Colonic mucosa (tissue), 4 donors: Measurements from ENCODE around the gene NTSR1. TPM values are rescaled to one million over a fixed set of nuclear protein-coding genes. Genes with fewer than 3 reads are reported as not detected.

Source experiments
- DNase-seq: peaks from one replicate; pipeline ENCODE4 v3.0.0-alpha.2; 2020
- H3K27ac ChIP-seq: fragments of 200-600 bp; one replicate; pipeline ENCODE4 v1.8.0; 2021
- H3K27me3 ChIP-seq: fragments of 200-600 bp; one replicate; pipeline ENCODE4 v1.8.0; 2021
- H3K36me3 ChIP-seq: fragments of 200-600 bp; one replicate; pipeline ENCODE4 v1.8.0; 2021
- H3K4me1 ChIP-seq: fragments of 200-600 bp; one replicate; pipeline ENCODE4 v1.8.0; 2021; ENCODE audit warnings: mild to moderate bottlenecking
- H3K4me3 ChIP-seq: fragments of 200-600 bp; one replicate; pipeline ENCODE4 v1.8.0; 2021
- H3K9ac ChIP-seq, 2 donors: one replicate each; pipeline ENCODE4 v1.7.0; 2013; ENCODE audit warnings: control low read depth in 2 of 2, low read depth in 2 of 2, low read length in 2 of 2
- H3K9me3 ChIP-seq: fragments of 200-600 bp; one replicate; pipeline ENCODE4 v1.8.0; 2021
- CTCF ChIP-seq: fragments of 200-600 bp; IDR thresholded peaks from one replicate; pipeline ENCODE4 v1.8.0; 2022; ENCODE audit warnings: antibody characterized with exemption, mild to moderate bottlenecking
- intact Hi-C: fragments of 100-400 bp; cut with DNase I; formaldehyde crosslinking; loops from one replicate; pipeline ENCODE4 v1.14.1; 2022
- total RNA-seq, 2 donors: library from RNA; stranded (reverse); fragmentation: NEBNext Ultra II Directional in 1 of 2; extraction: Animal tissue kit (Norgen Biotek cat#: 25700) in 1 of 2; gene quantifications; one replicate each; pipeline ENCODE4 v1.2.1, GENCODE V29; 2021
- donor health status: healthy.
- donor health status: DM: no; HTN: no; CAD: no.
- donor health status: DM: no; HTN: no; CAD: no.

Gene NTSR1
- total RNA-seq, 2 donors from 2014 or later = 0.05 to 2.9 TPM

GRCh38 chr20:62665826-62666735 lies 42.6 kb upstream of the NTSR1 start:
- peak; percentile 44 for DNase-seq
- H3K9me3 ChIP-seq = no peaks in the 10 kb centered on the region
- peak overlapping the region; percentile 76 for H3K27ac ChIP-seq
- TF ChIP-seq CTCF = no peak
- H3K4me3 ChIP-seq = no peak overlapping the region
- H3K27me3 ChIP-seq = no peaks in the 10 kb centered on the region
- no peaks in the 10 kb centered on the region for H3K36me3 ChIP-seq
- peaks cover 13% of the 10 kb centered on the region for H3K4me1 ChIP-seq
- intact Hi-C loops = loop anchor here (5.0 kb wide), 1 partner anchor 141 kb away; no protein-coding TSS in a partner anchor
- H3K9ac ChIP-seq = peak overlapping the region; percentile 50 to 70

- TF ChIP-seq CTCF = no peak
- Histone ChIP-seq H3K27ac (peak overlapping the region; percentile 76), H3K27me3 (no peaks in the 10 kb centered on the region), H3K36me3 (no peaks in the 10 kb centered on the region), H3K4me1 (peaks cover 13% of the 10 kb centered on the region), H3K9me3 (no peaks in the 10 kb centered on the region), H3K9ac (peak overlapping the region; percentile 50 to 70), H3K4me3 (no peak overlapping the region)
- peak; percentile 93 for DNase-seq
- intact Hi-C loops = loop anchor here (5.0 kb wide), 1 partner anchor 140 kb away; no protein-coding TSS in a partner anchor
These were observed 41.7 kb upstream of the NTSR1 start for GRCh38 chr20:62666736-62667529.

- Histone ChIP-seq H3K9me3 (no peaks in the 10 kb centered on the region), H3K36me3 (no peaks in the 10 kb centered on the region), H3K4me3 (no peak overlapping the region), H3K27me3 (no peaks in the 10 kb centered on the region), H3K4me1 (peaks cover 13% of the 10 kb centered on the region), H3K9ac (peak overlapping the region; percentile 16 to 70), H3K27ac (peak overlapping the region; percentile 76)
- intact Hi-C loops = loop anchor here (2.0 to 5.0 kb wide), 2 partner anchors 123 to 140 kb away; no protein-coding TSS in a partner anchor
- no peak for TF ChIP-seq CTCF
- no peak for DNase-seq
These were observed 40.9 kb upstream of the NTSR1 start for GRCh38 chr20:62667530-62668440.

GRCh38 chr20:62668441-62669027 lies 40.1 kb upstream of the NTSR1 start:
- DNase-seq = peak; percentile 77
- intact Hi-C loops = loop anchor here (2.0 to 5.0 kb wide), 2 partner anchors 122 to 139 kb away; no protein-coding TSS in a partner anchor
- H3K4me3 ChIP-seq = no peak overlapping the region
- H3K36me3 ChIP-seq = no peaks in the 10 kb centered on the region
- H3K9ac ChIP-seq = peak overlapping the region in 1 of 2 donors; percentile 70
- peaks cover 13% of the 10 kb centered on the region for H3K4me1 ChIP-seq
- H3K27me3 ChIP-seq = no peaks in the 10 kb centered on the region
- peak; percentile 71 for TF ChIP-seq CTCF
- H3K27ac ChIP-seq = no peak overlapping the region
- no peaks in the 10 kb centered on the region for H3K9me3 ChIP-seq
